ENCODE results near the gene LEMD1. TPM values are rescaled to one million over a fixed set of nuclear protein-coding genes. Genes with fewer than 3 reads are reported as not detected.

The LEMD1 gene
- total RNA-seq, 1 donor = not detected

GRCh38 chr1:205424901-205425600, 3.2 kb upstream of the LEMD1 start:
- H2AFZ ChIP-seq (ENCODE audit: low read length) = no peak overlapping the region
- H3K27me3 ChIP-seq (ENCODE audit: insufficient read depth, low read length) = peaks cover 89% of the 10 kb centered on the region
- no peaks in the 10 kb centered on the region for H3K9me3 ChIP-seq (ENCODE audit: low read depth, low read length)
- no peaks in the 10 kb centered on the region for H4K20me1 ChIP-seq (ENCODE audit: insufficient read depth, low read length)
- DNase-seq (ENCODE audit: insufficient read length, low spot score, missing footprints) = no peak
- no peak overlapping the region for H3K4me3 ChIP-seq (ENCODE audit: insufficient read depth, low read length)
- no peak for TF ChIP-seq CTCF (IDR thresholded peaks at IDR 0.05; ENCODE audit: extremely low read depth, low read depth, low read length)
- no peaks in the 10 kb centered on the region for H3K4me1 ChIP-seq (ENCODE audit: insufficient read depth, low read length)
- no peaks in the 10 kb centered on the region for H3K79me2 ChIP-seq (ENCODE audit: insufficient read depth, low read length)
- no peak overlapping the region for H3K27ac ChIP-seq (ENCODE audit: low read depth, low read length)
- H3K4me2 ChIP-seq (ENCODE audit: insufficient read depth, low read length) = no peak overlapping the region
- H3K36me3 ChIP-seq (ENCODE audit: insufficient read depth, low read length) = no peaks in the 10 kb centered on the region

- no peaks in the 10 kb centered on the region for H3K4me1 ChIP-seq (ENCODE audit: insufficient read depth, low read length)
- DNase-seq (ENCODE audit: insufficient read length, low spot score, missing footprints) = no peak
- no peaks in the 10 kb centered on the region for H3K9me3 ChIP-seq (ENCODE audit: low read depth, low read length)
- H3K27ac ChIP-seq (ENCODE audit: low read depth, low read length) = no peak overlapping the region
- H3K4me3 ChIP-seq (ENCODE audit: insufficient read depth, low read length) = no peak overlapping the region
- no peak overlapping the region for H2AFZ ChIP-seq (ENCODE audit: low read length)
- no peaks in the 10 kb centered on the region for H3K36me3 ChIP-seq (ENCODE audit: insufficient read depth, low read length)
- no peaks in the 10 kb centered on the region for H4K20me1 ChIP-seq (ENCODE audit: insufficient read depth, low read length)
- H3K4me2 ChIP-seq (ENCODE audit: insufficient read depth, low read length) = no peak overlapping the region
- no peak for TF ChIP-seq CTCF (IDR thresholded peaks at IDR 0.05; ENCODE audit: extremely low read depth, low read depth, low read length)
- no peaks in the 10 kb centered on the region for H3K79me2 ChIP-seq (ENCODE audit: insufficient read depth, low read length)
- H3K27me3 ChIP-seq (ENCODE audit: insufficient read depth, low read length) = peaks cover 87% of the 10 kb centered on the region
These were observed 2.1 kb upstream of the LEMD1 start for GRCh38 chr1:205423814-205424399.

GRCh38 chr1:205422993-205423642, 1.3 kb upstream of the LEMD1 start:
- DNase-seq (ENCODE audit: insufficient read length, low spot score, missing footprints) = no peak
- H4K20me1 ChIP-seq (ENCODE audit: insufficient read depth, low read length) = no peaks in the 10 kb centered on the region
- TF ChIP-seq CTCF (IDR thresholded peaks at IDR 0.05; ENCODE audit: extremely low read depth, low read depth, low read length) = no peak
- no peaks in the 10 kb centered on the region for H3K4me1 ChIP-seq (ENCODE audit: insufficient read depth, low read length)
- H2AFZ ChIP-seq (ENCODE audit: low read length) = no peak overlapping the region
- H3K9me3 ChIP-seq (ENCODE audit: low read depth, low read length) = no peaks in the 10 kb centered on the region
- H3K27me3 ChIP-seq (ENCODE audit: insufficient read depth, low read length) = peaks cover 90% of the 10 kb centered on the region
- no peak overlapping the region for H3K27ac ChIP-seq (ENCODE audit: low read depth, low read length)
- no peaks in the 10 kb centered on the region for H3K36me3 ChIP-seq (ENCODE audit: insufficient read depth, low read length)
- H3K4me2 ChIP-seq (ENCODE audit: insufficient read depth, low read length) = no peak overlapping the region
- no peaks in the 10 kb centered on the region for H3K79me2 ChIP-seq (ENCODE audit: insufficient read depth, low read length)
- no peak overlapping the region for H3K4me3 ChIP-seq (ENCODE audit: insufficient read depth, low read length)

GRCh38 chr1:205420938-205421337, 918 bp downstream of the LEMD1 start:
- Histone ChIP-seq H3K4me2 (ENCODE audit: insufficient read depth, low read length) (no peak overlapping the region), H3K4me3 (ENCODE audit: insufficient read depth, low read length) (no peak overlapping the region), H4K20me1 (ENCODE audit: insufficient read depth, low read length) (no peaks in the 10 kb centered on the region), H3K9me3 (ENCODE audit: low read depth, low read length) (no peaks in the 10 kb centered on the region), H3K27ac (ENCODE audit: low read depth, low read length) (no peak overlapping the region), H2AFZ (ENCODE audit: low read length) (no peak overlapping the region), H3K36me3 (ENCODE audit: insufficient read depth, low read length) (no peaks in the 10 kb centered on the region), H3K27me3 (ENCODE audit: insufficient read depth, low read length) (peaks cover 83% of the 10 kb centered on the region), H3K4me1 (ENCODE audit: insufficient read depth, low read length) (no peaks in the 10 kb centered on the region), H3K79me2 (ENCODE audit: insufficient read depth, low read length) (no peaks in the 10 kb centered on the region)
- no peak for TF ChIP-seq CTCF (IDR thresholded peaks at IDR 0.05; ENCODE audit: extremely low read depth, low read depth, low read length)
- no peak for DNase-seq (ENCODE audit: insufficient read length, low spot score, missing footprints)

All from osteoblast (primary cell).